NCI-H526 (cell line): Measurements from ENCODE around the gene NPAS3.

ENCODE experiments used
- DNase-seq, 2 experiments: peaks; one replicate each; lab custom pipeline; 2025; lab: John Stamatoyannopoulos, UW

Gene NPAS3

GRCh38 chr14:32940066-32940651 is 1.5 kb downstream of the NPAS3 start:
- DNase-seq: no peak

GRCh38 chr14:32940711-32941667 is 2.3 kb downstream of the NPAS3 start:
- DNase-seq: no peak

GRCh38 chr14:32941668-32942065 is 3.0 kb downstream of the NPAS3 start:
- DNase-seq: peak in 1 of 2 experiments; percentile 29

- DNase-seq: no peak
These were observed 8.4 kb downstream of the NPAS3 start for GRCh38 chr14:32947081-32947480.

GRCh38 chr14:32947792-32948191 is 9.1 kb downstream of the NPAS3 start:
- no peak for DNase-seq

- DNase-seq: no peak
These were observed 11.9 kb downstream of the NPAS3 start for GRCh38 chr14:32950584-32950983.

- DNase-seq: no peak
These were observed 28.7 kb downstream of the NPAS3 start for GRCh38 chr14:32967421-32967820.

GRCh38 chr14:32968972-32969544 is 30.4 kb downstream of the NPAS3 start:
- DNase-seq: no peak

- no peak for DNase-seq
These were observed 39.2 kb downstream of the NPAS3 start for GRCh38 chr14:32977913-32978312.

GRCh38 chr14:32978691-32979255 is 40.1 kb downstream of the NPAS3 start:
- DNase-seq: no peak

- peak; percentile 60 to 67 for DNase-seq
These were observed 41.7 kb downstream of the NPAS3 start for GRCh38 chr14:32980178-32980901.

GRCh38 chr14:32980902-32981501 is 42.3 kb downstream of the NPAS3 start:
- DNase-seq: peak in 1 of 2 experiments; percentile 67

- no peak for DNase-seq
These were observed 45.7 kb downstream of the NPAS3 start for GRCh38 chr14:32984241-32984930.

- DNase-seq: no peak
These were observed 47.2 kb downstream of the NPAS3 start for GRCh38 chr14:32985866-32986265.

GRCh38 chr14:32986791-32987540 is 48.3 kb downstream of the NPAS3 start:
- no peak for DNase-seq

GRCh38 chr14:32991691-32992090 is 53.0 kb downstream of the NPAS3 start:
- no peak for DNase-seq

GRCh38 chr14:32993921-32994320 is 55.2 kb downstream of the NPAS3 start:
- no peak for DNase-seq

- no peak for DNase-seq
These were observed 57.7 kb downstream of the NPAS3 start for GRCh38 chr14:32996343-32996742.

GRCh38 chr14:32998433-32998832 is 59.8 kb downstream of the NPAS3 start:
- DNase-seq: peak in 1 of 2 experiments; percentile 16

GRCh38 chr14:33009673-33010072 is 71.0 kb downstream of the NPAS3 start:
- DNase-seq: no peak
